Measurements from ENCODE around the gene PHKA1. TPM values are rescaled to one million over a fixed set of nuclear protein-coding genes. Genes with fewer than 3 reads are reported as not detected.

Gene PHKA1
- total RNA-seq, 1 donor: 4.7 TPM

DNA sequence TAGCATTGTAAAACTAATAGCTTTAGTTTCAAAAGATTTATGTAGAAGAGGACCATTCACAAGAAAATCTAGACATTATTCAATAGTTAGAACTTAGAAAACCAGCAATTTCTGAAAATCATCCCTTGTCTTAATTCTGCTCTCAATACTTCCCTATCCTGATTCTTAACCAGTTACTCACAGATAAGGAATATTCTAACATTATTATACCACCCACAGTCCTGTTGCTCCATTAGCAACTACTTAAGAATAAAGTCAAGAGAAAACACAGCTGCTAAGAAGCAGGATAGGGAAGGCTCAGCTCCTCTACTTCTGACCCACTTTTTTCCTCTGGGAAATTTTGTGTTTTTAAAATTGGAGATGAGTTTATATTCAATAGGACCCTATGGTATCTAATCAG, 47.7 kb downstream of the PHKA1 start:
- no peak for DNase-seq (ENCODE audit: insufficient read length, low spot score, missing footprints)
- no peaks in the 10 kb centered on the region for H3K79me2 ChIP-seq (ENCODE audit: insufficient read depth, low read length)
- H3K27me3 ChIP-seq (ENCODE audit: insufficient read depth, low read length): peaks cover 12% of the 10 kb centered on the region
- no peaks in the 10 kb centered on the region for H3K4me1 ChIP-seq (ENCODE audit: insufficient read depth, low read length)
- TF ChIP-seq, protein P1, sequence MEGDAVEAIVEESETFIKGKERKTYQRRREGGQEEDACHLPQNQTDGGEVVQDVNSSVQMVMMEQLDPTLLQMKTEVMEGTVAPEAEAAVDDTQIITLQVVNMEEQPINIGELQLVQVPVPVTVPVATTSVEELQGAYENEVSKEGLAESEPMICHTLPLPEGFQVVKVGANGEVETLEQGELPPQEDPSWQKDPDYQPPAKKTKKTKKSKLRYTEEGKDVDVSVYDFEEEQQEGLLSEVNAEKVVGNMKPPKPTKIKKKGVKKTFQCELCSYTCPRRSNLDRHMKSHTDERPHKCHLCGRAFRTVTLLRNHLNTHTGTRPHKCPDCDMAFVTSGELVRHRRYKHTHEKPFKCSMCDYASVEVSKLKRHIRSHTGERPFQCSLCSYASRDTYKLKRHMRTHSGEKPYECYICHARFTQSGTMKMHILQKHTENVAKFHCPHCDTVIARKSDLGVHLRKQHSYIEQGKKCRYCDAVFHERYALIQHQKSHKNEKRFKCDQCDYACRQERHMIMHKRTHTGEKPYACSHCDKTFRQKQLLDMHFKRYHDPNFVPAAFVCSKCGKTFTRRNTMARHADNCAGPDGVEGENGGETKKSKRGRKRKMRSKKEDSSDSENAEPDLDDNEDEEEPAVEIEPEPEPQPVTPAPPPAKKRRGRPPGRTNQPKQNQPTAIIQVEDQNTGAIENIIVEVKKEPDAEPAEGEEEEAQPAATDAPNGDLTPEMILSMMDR (IDR thresholded peaks at IDR 0.05; ENCODE audit: extremely low read depth, low read depth, low read length): no peak
- no peak overlapping the region for H3K27ac ChIP-seq (ENCODE audit: low read depth, low read length)
- H3K4me3 ChIP-seq (ENCODE audit: insufficient read depth, low read length): no peak overlapping the region
- H2AFZ ChIP-seq (ENCODE audit: low read length): no peak overlapping the region
- H4K20me1 ChIP-seq (ENCODE audit: insufficient read depth, low read length): no peaks in the 10 kb centered on the region
- H3K9me3 ChIP-seq (ENCODE audit: low read depth, low read length): no peaks in the 10 kb centered on the region
- H3K36me3 ChIP-seq (ENCODE audit: insufficient read depth, low read length): no peaks in the 10 kb centered on the region
- no peak overlapping the region for H3K4me2 ChIP-seq (ENCODE audit: insufficient read depth, low read length)

DNA sequence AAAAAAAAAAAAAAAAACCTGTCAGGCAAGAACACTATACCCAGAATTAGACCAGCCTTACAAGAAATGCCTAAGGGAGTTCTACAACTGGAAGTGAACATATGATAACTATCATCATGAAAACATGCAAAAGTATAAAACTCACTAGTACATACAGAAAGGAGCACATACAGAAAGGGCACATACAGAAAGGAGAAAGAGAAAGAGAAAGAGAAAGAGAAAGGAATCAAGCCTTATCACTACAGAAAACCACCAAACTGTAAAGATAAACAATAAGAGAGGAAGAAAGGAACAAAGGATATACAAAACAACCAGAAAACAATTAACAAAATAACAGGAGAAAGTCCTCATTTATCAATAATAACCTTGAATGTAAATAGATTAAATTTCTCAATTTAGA, 50.4 kb downstream of the PHKA1 start:
- H3K4me3 ChIP-seq (ENCODE audit: insufficient read depth, low read length): no peak overlapping the region
- no peak for DNase-seq (ENCODE audit: insufficient read length, low spot score, missing footprints)
- H3K27ac ChIP-seq (ENCODE audit: low read depth, low read length): no peak overlapping the region
- no peaks in the 10 kb centered on the region for H4K20me1 ChIP-seq (ENCODE audit: insufficient read depth, low read length)
- H3K9me3 ChIP-seq (ENCODE audit: low read depth, low read length): no peaks in the 10 kb centered on the region
- H3K4me1 ChIP-seq (ENCODE audit: insufficient read depth, low read length): no peaks in the 10 kb centered on the region
- TF ChIP-seq, protein P1 (IDR thresholded peaks at IDR 0.05; ENCODE audit: extremely low read depth, low read depth, low read length): no peak
- no peaks in the 10 kb centered on the region for H3K36me3 ChIP-seq (ENCODE audit: insufficient read depth, low read length)
- no peaks in the 10 kb centered on the region for H3K79me2 ChIP-seq (ENCODE audit: insufficient read depth, low read length)
- no peak overlapping the region for H2AFZ ChIP-seq (ENCODE audit: low read length)
- peaks cover 12% of the 10 kb centered on the region for H3K27me3 ChIP-seq (ENCODE audit: insufficient read depth, low read length)
- H3K4me2 ChIP-seq (ENCODE audit: insufficient read depth, low read length): no peak overlapping the region

GRCh38 chrX:72662020-72662747, 51.9 kb downstream of the PHKA1 start:
- no peaks in the 10 kb centered on the region for H3K79me2 ChIP-seq (ENCODE audit: insufficient read depth, low read length)
- H3K27me3 ChIP-seq (ENCODE audit: insufficient read depth, low read length): peaks cover 12% of the 10 kb centered on the region
- H2AFZ ChIP-seq (ENCODE audit: low read length): no peak overlapping the region
- H3K9me3 ChIP-seq (ENCODE audit: low read depth, low read length): no peaks in the 10 kb centered on the region
- no peak overlapping the region for H3K4me2 ChIP-seq (ENCODE audit: insufficient read depth, low read length)
- no peak overlapping the region for H3K27ac ChIP-seq (ENCODE audit: low read depth, low read length)
- no peaks in the 10 kb centered on the region for H4K20me1 ChIP-seq (ENCODE audit: insufficient read depth, low read length)
- H3K36me3 ChIP-seq (ENCODE audit: insufficient read depth, low read length): no peaks in the 10 kb centered on the region
- no peak overlapping the region for H3K4me3 ChIP-seq (ENCODE audit: insufficient read depth, low read length)
- DNase-seq (ENCODE audit: insufficient read length, low spot score, missing footprints): no peak
- no peaks in the 10 kb centered on the region for H3K4me1 ChIP-seq (ENCODE audit: insufficient read depth, low read length)
- TF ChIP-seq, protein P1 (IDR thresholded peaks at IDR 0.05; ENCODE audit: extremely low read depth, low read depth, low read length): no peak

DNA sequence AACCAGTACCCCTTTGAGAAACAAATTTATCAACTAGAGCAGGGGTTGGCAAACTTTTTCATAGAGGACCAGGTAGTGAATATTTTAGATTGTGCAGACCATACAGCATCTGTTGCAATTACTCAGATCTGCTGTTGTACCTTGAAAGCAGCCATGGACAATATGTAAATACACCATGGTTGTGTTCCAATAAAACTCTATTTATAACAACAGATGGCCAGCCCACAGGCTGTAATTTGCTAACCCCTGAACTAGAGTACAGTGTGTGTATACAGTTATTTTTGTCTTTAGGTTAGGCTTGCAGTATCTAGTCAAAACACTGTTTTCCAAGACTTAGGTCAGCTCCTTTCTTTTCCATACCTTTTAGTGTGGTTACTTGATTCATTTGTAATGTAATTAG, 54.4 kb downstream of the PHKA1 start:
- Histone ChIP-seq H3K27ac (ENCODE audit: low read depth, low read length) (no peak overlapping the region), H3K27me3 (ENCODE audit: insufficient read depth, low read length) (peaks cover 5% of the 10 kb centered on the region), H3K4me2 (ENCODE audit: insufficient read depth, low read length) (no peak overlapping the region), H4K20me1 (ENCODE audit: insufficient read depth, low read length) (no peaks in the 10 kb centered on the region), H3K4me1 (ENCODE audit: insufficient read depth, low read length) (no peaks in the 10 kb centered on the region), H3K79me2 (ENCODE audit: insufficient read depth, low read length) (no peaks in the 10 kb centered on the region), H3K4me3 (ENCODE audit: insufficient read depth, low read length) (no peak overlapping the region), H3K9me3 (ENCODE audit: low read depth, low read length) (no peaks in the 10 kb centered on the region), H3K36me3 (ENCODE audit: insufficient read depth, low read length) (no peaks in the 10 kb centered on the region), H2AFZ (ENCODE audit: low read length) (no peak overlapping the region)
- DNase-seq (ENCODE audit: insufficient read length, low spot score, missing footprints): no peak
- TF ChIP-seq, protein P1 (IDR thresholded peaks at IDR 0.05; ENCODE audit: extremely low read depth, low read depth, low read length): no peak
